ENCODE data around the gene NINL.

DNA sequence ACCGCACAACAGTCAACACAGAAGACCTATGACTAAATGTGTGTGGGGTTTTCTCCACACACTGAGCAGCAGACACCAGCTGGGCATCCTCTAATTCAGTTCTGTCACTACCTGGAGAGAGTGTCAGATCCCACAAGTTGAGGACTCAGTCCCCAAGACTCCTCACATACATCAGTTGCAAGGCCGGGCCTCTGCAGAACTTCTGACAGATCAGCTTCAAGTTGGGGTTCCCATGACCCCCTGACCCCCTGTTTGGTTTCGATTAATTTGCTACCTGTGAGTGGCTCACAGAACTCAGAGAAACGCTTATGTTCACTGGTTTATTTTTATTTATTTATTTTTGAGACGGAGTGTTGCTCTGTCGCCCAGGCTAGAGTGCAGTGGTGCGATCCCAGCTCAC is 3.2 kb upstream of the NINL start:
- TF ChIP-seq CTCF (IDR thresholded peaks at IDR 0.05) (no peak), EP300 (IDR thresholded peaks at IDR 0.05) (no peak), POLR2AphosphoS5 (IDR thresholded peaks at IDR 0.05) (no peak)
